Trophoblast cell (in vitro differentiated cells and primary cell): ENCODE results near the gene MORN1.

Source experiments
- DNase-seq, 2 donors: peaks; one replicate each; pipeline ENCODE4 v3.0.0-alpha.2; 2016
- H2AFZ ChIP-seq: 2 replicates; pipeline ENCODE4 v1.6.1; 2013; ENCODE audit warnings: low read length, moderate library complexity, mild to moderate bottlenecking; ENCODE audit not compliant: insufficient read depth, poor library complexity
- H2AK5ac ChIP-seq: 2 replicates; pipeline ENCODE4 v1.6.1; 2013; ENCODE audit warnings: mild to moderate bottlenecking, low read length
- H2BK120ac ChIP-seq: 2 replicates; pipeline ENCODE4 v1.6.1; 2013; ENCODE audit warnings: low read length, mild to moderate bottlenecking, moderate library complexity; ENCODE audit not compliant: insufficient read depth, poor library complexity
- H2BK12ac ChIP-seq: 2 replicates; pipeline ENCODE4 v1.6.1; 2013; ENCODE audit warnings: mild to moderate bottlenecking, low read length, moderate library complexity
- H2BK5ac ChIP-seq: 2 replicates; pipeline ENCODE4 v1.6.1; 2013; ENCODE audit warnings: low read length, low read depth, moderate library complexity, mild to moderate bottlenecking; ENCODE audit not compliant: poor library complexity
- H3K14ac ChIP-seq: 2 replicates; pipeline ENCODE4 v1.6.1; 2013; ENCODE audit warnings: mild to moderate bottlenecking, low read length
- H3K18ac ChIP-seq: 2 replicates; pipeline ENCODE4 v1.6.1; 2013; ENCODE audit warnings: mild to moderate bottlenecking, low read length
- H3K23ac ChIP-seq: 2 replicates; pipeline ENCODE4 v1.6.1; 2013; ENCODE audit warnings: low read length
- H3K27ac ChIP-seq: 2 replicates; pipeline ENCODE4 v1.5.1; 2013; ENCODE audit warnings: low read depth, mild to moderate bottlenecking, inconsistent platforms, low read length, moderate library complexity
- H3K27me3 ChIP-seq: 2 replicates; pipeline ENCODE4 v1.6.1; 2013; ENCODE audit warnings: inconsistent platforms, mild to moderate bottlenecking, low read length, moderate library complexity; ENCODE audit not compliant: insufficient read depth
- H3K36me3 ChIP-seq, 2 experiments: 1 replicate in 1 of 2; 2 replicates in 1 of 2; pipeline ENCODE4 v1.6.1; 2013; ENCODE audit warnings: low read length in 2 of 2, mild to moderate bottlenecking in 2 of 2, moderate library complexity in 1 of 2; ENCODE audit not compliant: insufficient read depth in 2 of 2, control insufficient read depth in 1 of 2
- H3K4ac ChIP-seq: 2 replicates; pipeline ENCODE4 v1.6.1; 2013; ENCODE audit warnings: low read depth, mild to moderate bottlenecking, low read length, moderate library complexity
- H3K4me1 ChIP-seq, 2 experiments: 1 replicate in 1 of 2; 2 replicates in 1 of 2; pipeline ENCODE4 v1.6.1; 2013; ENCODE audit warnings: low read length in 2 of 2, mild to moderate bottlenecking in 2 of 2, moderate library complexity in 1 of 2; ENCODE audit not compliant: insufficient read depth in 2 of 2, control insufficient read depth in 1 of 2
- H3K4me2 ChIP-seq: 2 replicates; pipeline ENCODE4 v1.6.1; 2013; ENCODE audit warnings: inconsistent platforms, mild to moderate bottlenecking, low read length, moderate library complexity
- H3K4me3 ChIP-seq: 2 replicates; pipeline ENCODE4 v1.5.1; 2013; ENCODE audit warnings: mild to moderate bottlenecking, low read depth, low read length, inconsistent platforms
- H3K79me1 ChIP-seq: one replicate; pipeline ENCODE4 v1.6.1; 2013; ENCODE audit warnings: low read length
- H3K79me2 ChIP-seq: 2 replicates; pipeline ENCODE4 v1.6.1; 2013; ENCODE audit warnings: low read length, mild to moderate bottlenecking; ENCODE audit not compliant: control insufficient read depth, insufficient read depth, poor library complexity
- H3K9ac ChIP-seq: 2 replicates; pipeline ENCODE4 v1.6.1; 2013; ENCODE audit warnings: mild to moderate bottlenecking, low read length
- H3K9me3 ChIP-seq: 2 replicates; pipeline ENCODE4 v1.6.1; 2013; ENCODE audit warnings: low read depth, mild to moderate bottlenecking, control low read depth, inconsistent platforms, low read length; ENCODE audit not compliant: insufficient read depth
- H4K12ac ChIP-seq: 2 replicates; pipeline ENCODE4 v1.6.1; 2013; ENCODE audit warnings: low read depth, mild to moderate bottlenecking, low read length, moderate library complexity
- H4K8ac ChIP-seq: 2 replicates; pipeline ENCODE4 v1.6.1; 2013; ENCODE audit warnings: low read depth, mild to moderate bottlenecking, low read length, moderate library complexity
- H4K91ac ChIP-seq: one replicate; pipeline ENCODE4 v1.6.1; 2013; ENCODE audit warnings: low read depth, mild to moderate bottlenecking, low read length, moderate library complexity
- WGBS: extraction: QIAGEN DNeasy Blood & Tissue Kit; methylation state at CpG from one replicate; pipeline ENCODE4 v1.1.7; 2013; ENCODE audit warnings: missing lambda C conversion rate; ENCODE audit not compliant: insufficient read length, insufficient coverage; ENCODE audit errors: extremely low coverage; 5-methylcytosine and 5-hydroxymethylcytosine counted together

The MORN1 gene

GRCh38 chr1:2323451-2323974 lies 67.8 kb downstream of the MORN1 start:
- WGBS, result no CpG with 5 or more reads among the region's 16 CpGs
- peak overlapping the region; percentile 6 for H3K4ac ChIP-seq
- H3K18ac ChIP-seq, result peak overlapping the region; percentile 3
- peaks cover 7% of the 10 kb centered on the region for H3K79me2 ChIP-seq
- no peak overlapping the region for H2BK5ac ChIP-seq
- DNase-seq, result no peak
- H3K23ac ChIP-seq, result no peak overlapping the region
- H3K14ac ChIP-seq, result peak overlapping the region; percentile 87
- peak overlapping the region; percentile 89 for H2BK120ac ChIP-seq
- H2AFZ ChIP-seq, result no peak overlapping the region
- peak overlapping the region; percentile 69 for H2AK5ac ChIP-seq
- H3K4me2 ChIP-seq, result no peak overlapping the region
- no peaks in the 10 kb centered on the region for H3K27me3 ChIP-seq
- H4K12ac ChIP-seq, result no peak overlapping the region
- peaks cover 19% of the 10 kb centered on the region for H3K79me1 ChIP-seq
- peaks cover 18 to 23% of the 10 kb centered on the region in 2 experiments for H3K4me1 ChIP-seq
- H4K8ac ChIP-seq, result no peak overlapping the region
- H3K9ac ChIP-seq, result no peak overlapping the region
- no peaks in the 10 kb centered on the region for H3K36me3 ChIP-seq
- H3K4me3 ChIP-seq, result no peak overlapping the region
- peak overlapping the region; percentile 95 for H4K91ac ChIP-seq
- peaks cover 5% of the 10 kb centered on the region for H3K9me3 ChIP-seq
- H2BK12ac ChIP-seq, result peak overlapping the region; percentile 91
- no peak overlapping the region for H3K27ac ChIP-seq

DNA sequence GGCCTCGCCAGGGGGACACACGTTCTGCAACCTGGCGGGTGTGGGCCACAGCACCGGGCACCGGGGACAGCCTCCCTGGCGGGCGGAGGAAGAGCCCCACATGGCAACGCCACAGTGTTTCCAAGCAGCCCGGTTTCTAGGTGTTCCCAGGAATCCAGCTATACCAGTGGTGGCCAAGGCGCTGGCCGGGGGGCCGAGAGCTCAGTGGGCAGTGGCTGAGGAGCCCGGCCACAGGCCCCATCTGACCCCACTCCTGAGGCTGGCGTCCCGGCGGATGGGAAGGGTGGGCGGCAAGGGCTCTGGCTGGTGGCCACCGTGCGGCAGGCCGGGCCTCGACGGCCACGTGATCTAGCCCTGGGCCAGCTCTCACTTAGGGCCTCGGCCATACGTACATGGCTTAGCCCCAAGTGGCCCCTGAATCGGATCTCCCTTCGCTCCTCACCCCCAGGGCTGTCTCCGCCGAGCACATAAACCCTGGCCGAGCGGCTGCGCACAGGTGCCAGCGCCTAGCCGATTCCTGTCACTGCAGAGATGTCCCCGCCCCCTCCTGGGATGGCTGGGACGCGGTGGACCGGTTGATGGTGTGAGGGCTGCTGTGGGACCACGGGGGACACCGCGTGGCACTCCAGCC lies 68.7 kb downstream of the MORN1 start:
- peak overlapping the region; percentile 85 for H3K27ac ChIP-seq
- H4K12ac ChIP-seq, result peak overlapping the region; percentile 49
- H3K79me1 ChIP-seq, result peaks cover 24% of the 10 kb centered on the region
- peaks cover 5% of the 10 kb centered on the region for H3K9me3 ChIP-seq
- H3K79me2 ChIP-seq, result peaks cover 7% of the 10 kb centered on the region
- H2AFZ ChIP-seq, result no peak overlapping the region
- H3K4ac ChIP-seq, result peak overlapping the region; percentile 50
- peak overlapping the region; percentile 87 for H3K14ac ChIP-seq
- H2BK12ac ChIP-seq, result peak overlapping the region; percentile 91
- H4K8ac ChIP-seq, result peak overlapping the region; percentile 67
- peak overlapping the region; percentile 89 for H2BK120ac ChIP-seq
- peak overlapping the region; percentile 77 for H2BK5ac ChIP-seq
- H4K91ac ChIP-seq, result peak overlapping the region; percentile 95
- no peak overlapping the region for H3K4me3 ChIP-seq
- H3K4me1 ChIP-seq, result peaks cover 18 to 23% of the 10 kb centered on the region in 2 experiments
- peak overlapping the region; percentile 73 for H3K18ac ChIP-seq
- DNase-seq, result peak; percentile 89 to 92
- WGBS, result no CpG with 5 or more reads among the region's 41 CpGs
- H3K9ac ChIP-seq, result no peak overlapping the region
- no peaks in the 10 kb centered on the region for H3K36me3 ChIP-seq
- no peaks in the 10 kb centered on the region for H3K27me3 ChIP-seq
- H3K23ac ChIP-seq, result no peak overlapping the region
- no peak overlapping the region for H3K4me2 ChIP-seq
- peak overlapping the region; percentile 69 for H2AK5ac ChIP-seq

DNA sequence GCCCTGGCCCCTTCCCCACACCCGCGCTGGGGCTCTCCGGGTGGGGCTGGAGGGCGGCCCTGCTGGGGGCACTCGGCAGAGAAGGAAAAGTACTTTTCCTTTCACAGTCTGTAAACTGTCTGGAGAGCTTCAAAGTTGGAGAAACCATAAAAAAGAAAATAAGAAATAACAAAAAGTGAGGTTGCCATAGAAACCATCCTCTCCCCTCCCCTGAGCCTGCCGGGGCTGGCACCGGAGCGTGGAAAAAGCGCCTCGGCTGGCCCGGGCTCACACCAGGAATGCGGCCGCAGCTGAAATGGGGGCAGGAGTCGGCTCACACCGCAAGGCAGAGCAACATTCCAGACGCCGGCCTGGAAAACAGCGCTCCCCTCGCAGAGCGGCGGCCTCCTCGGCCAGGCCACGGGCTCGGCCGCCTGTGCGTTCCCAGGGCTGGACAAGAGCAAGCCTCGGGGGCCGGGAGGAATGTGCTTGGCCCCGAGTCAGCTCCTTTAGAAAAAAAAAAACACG lies 69.2 kb downstream of the MORN1 start:
- Histone ChIP-seq H2BK120ac (peak overlapping the region; percentile 89), H3K14ac (peak overlapping the region; percentile 87), H3K9ac (no peak overlapping the region), H3K4me1 (peaks cover 21 to 27% of the 10 kb centered on the region in 2 experiments), H3K79me1 (peaks cover 30% of the 10 kb centered on the region), H2BK5ac (peak overlapping the region; percentile 77), H3K4ac (peak overlapping the region; percentile 50), H3K9me3 (peaks cover 8% of the 10 kb centered on the region), H4K12ac (no peak overlapping the region), H3K23ac (no peak overlapping the region), H3K4me3 (no peak overlapping the region), H4K8ac (peak overlapping the region; percentile 67), H3K18ac (peak overlapping the region; percentile 73), H3K27me3 (no peaks in the 10 kb centered on the region), H2AFZ (no peak overlapping the region), H4K91ac (peak overlapping the region; percentile 95), H3K4me2 (peak overlapping the region; percentile 25), H3K36me3 (no peaks in the 10 kb centered on the region), H3K27ac (peak overlapping the region; percentile 85), H2AK5ac (no peak overlapping the region), H2BK12ac (peak overlapping the region; percentile 91), H3K79me2 (peaks cover 7% of the 10 kb centered on the region)
- no CpG with 5 or more reads among the region's 30 CpGs for WGBS
- DNase-seq, result peak; percentile 91 to 95

GRCh38 chr1:2320760-2321667 lies 70.3 kb downstream of the MORN1 start:
- Histone ChIP-seq H3K4me3 (no peak overlapping the region), H3K27me3 (no peaks in the 10 kb centered on the region), H4K91ac (peak overlapping the region; percentile 58), H2AFZ (peak overlapping the region; percentile 8), H3K4me2 (peak overlapping the region; percentile 25), H3K18ac (peak overlapping the region; percentile 5), H3K27ac (peak overlapping the region; percentile 85), H3K9ac (no peak overlapping the region), H3K36me3 (no peaks in the 10 kb centered on the region), H2AK5ac (peak overlapping the region; percentile 77), H3K23ac (no peak overlapping the region), H3K79me1 (peaks cover 38% of the 10 kb centered on the region), H3K79me2 (peaks cover 7% of the 10 kb centered on the region), H2BK120ac (peak overlapping the region; percentile 7), H4K8ac (peak overlapping the region; percentile 31), H3K9me3 (peaks cover 8% of the 10 kb centered on the region), H3K14ac (peak overlapping the region; percentile 12), H2BK5ac (peak overlapping the region; percentile 38), H2BK12ac (peak overlapping the region; percentile 47), H3K4me1 (peaks cover 31 to 38% of the 10 kb centered on the region in 2 experiments), H4K12ac (no peak overlapping the region), H3K4ac (no peak overlapping the region)
- WGBS, result no CpG with 5 or more reads among the region's 41 CpGs
- no peak for DNase-seq
